H1 (cell line): ENCODE results near the gene SEMA5B. TPM values are rescaled to one million over a fixed set of nuclear protein-coding genes. Genes with fewer than 3 reads are reported as not detected.
A peak's percentile ranks its signal among the peaks of the same experiment; 100 is the strongest.

Source experiments
- CTCF ChIA-PET: fragments of 300-600 bp; sonication (Branson Sonifier 250); formaldehyde crosslinking; loops from one replicate; lab custom pipeline; 2021; ENCODE audit not compliant: partially characterized antibody; lab: Charles Lee
- POLR2A ChIA-PET: fragments of 300-600 bp; sonication (Branson Sonifier 250); formaldehyde crosslinking; loops from one replicate; lab custom pipeline; 2021; ENCODE audit warnings: inconsistent platforms; ENCODE audit not compliant: partially characterized antibody; lab: Charles Lee
- DNase-seq, 2 experiments: peaks; one replicate each; pipeline versions ENCODE4 v3.0.0 to v3.0.0-alpha.2; 2010 to 2022; ENCODE audit warnings: low spot score in 2 of 2, low read depth in 1 of 2, mixed read lengths in 1 of 2
- FAIRE-seq: peaks from 2 replicates; lab custom pipeline; 2011; peaks lifted over from hg19 to GRCh38; lab: Jason Lieb, UNC
- H2AFZ ChIP-seq: 2 replicates; pipeline ENCODE4 v1.8.1; 2012; ENCODE audit warnings: low read length, inconsistent platforms
- H2AK5ac ChIP-seq: 2 replicates; pipeline ENCODE4 v1.6.1; 2013; ENCODE audit warnings: low read depth, low read length
- H2BK120ac ChIP-seq: replicated peaks from 2 replicates; pipeline ENCODE3; 2013; ENCODE audit warnings: low read depth, low read length, inconsistent platforms
- H2BK12ac ChIP-seq: 2 replicates; pipeline ENCODE4 v1.6.1; 2013; ENCODE audit warnings: low read depth, low read length
- H2BK15ac ChIP-seq: 2 replicates; pipeline ENCODE4 v1.6.1; 2013; ENCODE audit warnings: low read length
- H2BK20ac ChIP-seq: 2 replicates; pipeline ENCODE4 v1.6.1; 2013; ENCODE audit warnings: low read length
- H2BK5ac ChIP-seq: 2 replicates; pipeline ENCODE4 v1.6.1; 2013; ENCODE audit warnings: low read depth, low read length
- H3K14ac ChIP-seq: 2 replicates; pipeline ENCODE4 v1.6.1; 2013; ENCODE audit warnings: inconsistent platforms; ENCODE audit not compliant: insufficient read length
- H3K18ac ChIP-seq: 2 replicates; pipeline ENCODE4 v1.6.1; 2013; ENCODE audit warnings: low read length; ENCODE audit errors: extremely low read depth
- H3K23ac ChIP-seq: 2 replicates; pipeline ENCODE4 v1.6.1; 2013; ENCODE audit warnings: inconsistent platforms; ENCODE audit not compliant: insufficient read length
- H3K23me2 ChIP-seq: 2 replicates; pipeline ENCODE4 v1.6.1; 2013; ENCODE audit warnings: low read depth, low read length
- H3K27ac ChIP-seq: 2 replicates; pipeline ENCODE4 v1.6.1; 2011; ENCODE audit warnings: low read depth, low read length, inconsistent platforms
- H3K27me3 ChIP-seq, 4 experiments: replicated peaks in 1 of 4; 1 replicate in 1 of 4; 2 replicates in 3 of 4; pipeline versions ENCODE4 v1.6.1 to v1.8.1; 2011 to 2013; ENCODE audit warnings: low read length in 3 of 4, mild to moderate bottlenecking in 3 of 4, inconsistent platforms in 2 of 4, mixed read lengths in 2 of 4, moderate library complexity in 1 of 4; ENCODE audit not compliant: control insufficient read depth in 3 of 4, insufficient read depth in 3 of 4; ENCODE audit errors: extremely low read depth in 1 of 4
- H3K36me3 ChIP-seq, 4 experiments: 2 replicates each; pipeline versions ENCODE4 v1.6.1 to v1.8.1; 2011 to 2013; ENCODE audit warnings: mild to moderate bottlenecking in 4 of 4, low read length in 3 of 4, moderate library complexity in 2 of 4, control low read depth in 1 of 4, inconsistent platforms in 1 of 4; ENCODE audit not compliant: insufficient read depth in 4 of 4, control insufficient read depth in 2 of 4
- H3K4ac ChIP-seq: replicated peaks from 2 replicates; pipeline ENCODE3; 2013; ENCODE audit warnings: low read length, low read depth, mixed read lengths, inconsistent platforms; ENCODE audit not compliant: insufficient read length
- H3K4me1 ChIP-seq, 4 experiments: replicated peaks in 1 of 4; 1 replicate in 1 of 4; 2 replicates in 3 of 4; pipeline versions ENCODE4 v1.6.1 to v1.8.1; 2011 to 2013; ENCODE audit warnings: low read length in 3 of 4, inconsistent platforms in 2 of 4, mixed read lengths in 1 of 4; ENCODE audit not compliant: insufficient read depth in 4 of 4, control insufficient read depth in 3 of 4
- H3K4me2 ChIP-seq, 2 experiments: 2 replicates each; pipeline versions ENCODE4 v1.6.1 to v1.8.1; 2011 to 2013; ENCODE audit warnings: low read depth in 2 of 2, low read length in 2 of 2, control low read depth in 1 of 2, inconsistent platforms in 1 of 2, mild to moderate bottlenecking in 1 of 2; ENCODE audit not compliant: insufficient read depth in 1 of 2
- H3K4me3 ChIP-seq, 4 experiments: fragments of 200-600, 300-600 bp in 1 of 4; sonication (generic), shearing (Covaris generic), sonication (Bioruptor Twin) in 1 of 4; 2 replicates each; pipeline versions ENCODE4 v1.5.1 to v1.8.1; 2011 to 2016; ENCODE audit warnings: low read length in 4 of 4, low read depth in 3 of 4, control low read depth in 2 of 4, inconsistent platforms in 2 of 4, mild to moderate bottlenecking in 2 of 4, mixed read lengths in 1 of 4, moderate library complexity in 1 of 4; ENCODE audit not compliant: insufficient read depth in 2 of 4; ENCODE audit errors: extremely low read depth in 1 of 4
- H3K56ac ChIP-seq: replicated peaks from 2 replicates; pipeline ENCODE3; 2013; ENCODE audit warnings: low read depth, mild to moderate bottlenecking, mixed read lengths, low read length, inconsistent platforms; ENCODE audit not compliant: insufficient read length
- H3K79me1 ChIP-seq: 2 replicates; pipeline ENCODE4 v1.6.1; 2013; ENCODE audit warnings: low read depth, low read length, control low read depth
- H3K79me2 ChIP-seq, 2 experiments: 2 replicates each; pipeline versions ENCODE4 v1.6.1 to v1.8.1; 2012 to 2013; ENCODE audit warnings: low read length in 2 of 2, mild to moderate bottlenecking in 2 of 2, inconsistent platforms in 1 of 2; ENCODE audit not compliant: insufficient read depth in 2 of 2, control insufficient read depth in 1 of 2
- H3K9ac ChIP-seq, 4 experiments: replicated peaks in 1 of 4; 1 replicate in 1 of 4; 2 replicates in 3 of 4; pipeline versions ENCODE4 v1.6.1 to v1.8.1; 2011 to 2013; ENCODE audit warnings: low read depth in 3 of 4, low read length in 3 of 4, control low read depth in 2 of 4, mild to moderate bottlenecking in 2 of 4, moderate library complexity in 2 of 4, inconsistent platforms in 1 of 4; ENCODE audit errors: extremely low read depth in 1 of 4
- H3K9me3 ChIP-seq, 2 experiments: 2 replicates each; pipeline versions ENCODE4 v1.6.1 to v1.8.1; 2012 to 2013; ENCODE audit warnings: mild to moderate bottlenecking in 2 of 2, moderate library complexity in 2 of 2, control low read depth in 1 of 2, inconsistent platforms in 1 of 2, low read depth in 1 of 2, low read length in 1 of 2, mixed read lengths in 1 of 2; ENCODE audit not compliant: insufficient read depth in 2 of 2
- H4K20me1 ChIP-seq, 2 experiments: replicated peaks in 1 of 2; 2 replicates each; pipeline versions ENCODE3 to v1.8.1; 2011 to 2013; ENCODE audit warnings: inconsistent platforms in 2 of 2, low read length in 2 of 2, mild to moderate bottlenecking in 1 of 2; ENCODE audit not compliant: insufficient read depth in 2 of 2, control insufficient read depth in 1 of 2
- H4K5ac ChIP-seq: 2 replicates; pipeline ENCODE4 v1.6.1; 2013; ENCODE audit warnings: low read length, low read depth, mixed read lengths, inconsistent platforms; ENCODE audit not compliant: insufficient read length
- H4K8ac ChIP-seq: 2 replicates; pipeline ENCODE4 v1.8.0; 2013; ENCODE audit warnings: mild to moderate bottlenecking, moderate library complexity, low read length, inconsistent platforms; ENCODE audit not compliant: insufficient read depth; ENCODE audit errors: extremely low read depth
- H4K91ac ChIP-seq: replicated peaks from 2 replicates; pipeline ENCODE3; 2013; ENCODE audit warnings: low read length, mixed read lengths, inconsistent platforms; ENCODE audit not compliant: insufficient read length
- SAP30 ChIP-seq: fragments of 300-600 bp; sonication (generic); IDR thresholded peaks from 2 replicates; pipeline ENCODE4 v1.7.1; 2012; ENCODE audit warnings: low read length, moderate library complexity, mild to moderate bottlenecking, inconsistent platforms; ENCODE audit not compliant: insufficient read depth, insufficient replicate concordance
- SRF ChIP-seq: IDR thresholded peaks from 2 replicates; pipeline ENCODE4 v1.6.1; 2011; ENCODE audit warnings: mild to moderate bottlenecking, low read depth, low read length, moderate library complexity
- TAF7 ChIP-seq: optimal IDR thresholded peaks from 2 replicates; pipeline ENCODE3; 2011; ENCODE audit warnings: low read depth, mild to moderate bottlenecking, inconsistent platforms, low read length, moderate library complexity, borderline replicate concordance
- WGBS, 2 experiments: shearing (Covaris generic) in 1 of 2; methylation state at CpG; one replicate each; pipeline versions ENCODE4 v1.1.6 to v1.1.7; 2013 to 2015; ENCODE audit warnings: low lambda C conversion rate in 2 of 2, mixed read lengths in 2 of 2, inconsistent platforms in 1 of 2, low coverage in 1 of 2, missing lambda C conversion rate in 1 of 2; ENCODE audit not compliant: insufficient replicate concordance in 2 of 2, insufficient coverage in 1 of 2, insufficient read length in 1 of 2; ENCODE audit errors: extremely low coverage in 1 of 2, missing lambda C conversion rate in 1 of 2; 5-methylcytosine and 5-hydroxymethylcytosine counted together
- polyA plus RNA-seq, 7 experiments: library from polyadenylated mRNA; depleted of rRNA in 3 of 7; stranded (reverse) in 5 of 7; unstranded in 2 of 7; fragments of >200 nt in 5 of 7; fragments of 200-250 nt in 2 of 7; gene quantifications; 1 replicate in 5 of 7; 2 replicates in 1 of 7; 4 replicates in 1 of 7; pipeline versions ENCODE4 v1.2.1 to v1.2.3, GENCODE V29; 2011 to 2013; ENCODE audit warnings: missing spikeins in 2 of 7, mixed read lengths in 2 of 7
- total RNA-seq: library from RNA; stranded (reverse); fragmentation: NEBNext Ultra II Directional; extraction: Animal tissue kit (Norgen Biotek cat#: 25700); gene quantifications from 2 replicates; pipeline ENCODE4 v1.2.1, GENCODE V29; 2021

The SEMA5B gene
- total and polyA plus RNA-seq, 2 of the 8 experiments (the other 6 are each of a cell fraction or from before 2014, with no cell fraction given), result 13.1 to 22.4 TPM

DNA sequence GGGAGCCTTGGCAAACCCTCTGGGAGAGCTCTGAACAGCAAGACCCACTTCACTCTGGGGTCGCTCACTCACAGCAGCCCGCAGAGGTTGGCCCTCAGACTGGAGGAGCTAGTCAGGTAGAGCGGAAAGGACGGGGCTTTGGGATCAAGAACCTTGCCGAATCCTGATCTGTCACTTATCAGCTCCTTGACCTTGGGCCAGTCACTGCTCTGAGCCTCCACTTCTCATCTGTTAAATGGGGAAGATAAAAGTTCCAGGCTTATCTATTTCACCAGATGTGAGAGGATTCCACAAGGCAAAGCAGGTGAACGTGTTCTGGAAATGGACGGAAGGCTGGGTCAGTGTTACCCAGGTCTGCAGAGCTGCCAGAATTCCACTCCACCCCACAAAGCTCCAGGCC lies 29.4 kb downstream of the SEMA5B start:
- no peaks in the 10 kb centered on the region for H3K23me2 ChIP-seq
- H3K18ac ChIP-seq, result no peak overlapping the region
- H2AK5ac ChIP-seq, result no peak overlapping the region
- 0 out of 2 replicates have a peak overlapping the region, but pooled peaks have one; percentile 1 for H4K8ac ChIP-seq
- TF ChIP-seq SRF (no peak), SAP30 (no peak), TAF7 (no peak)
- no peak overlapping the region for H2BK5ac ChIP-seq
- no peak overlapping the region for H2BK120ac ChIP-seq
- H4K20me1 ChIP-seq, result peaks cover 0 to 6% of the 10 kb centered on the region in 2 experiments
- no peak for FAIRE-seq
- H2AFZ ChIP-seq, result no peak overlapping the region
- 0 out of 4 replicates have a peak, but pooled peaks cover 0 to 4% of the 10 kb centered on the region in 2 experiments for H3K79me2 ChIP-seq
- H3K23ac ChIP-seq, result no peak overlapping the region
- H3K9ac ChIP-seq, result no peak overlapping the region
- H3K4me3 ChIP-seq, result no peak overlapping the region
- H4K5ac ChIP-seq, result no peak overlapping the region
- no peak for DNase-seq
- H3K79me1 ChIP-seq, result peaks cover 5% of the 10 kb centered on the region; the same call in 1 of the 2 replicates
- H3K14ac ChIP-seq, result no peak overlapping the region
- H4K91ac ChIP-seq, result no peak overlapping the region
- WGBS, 2 experiments, result 93% methylated on average over 7 of the region's 7 CpGs; no CpG with 5 or more reads in 1 of the 2 experiments
- ChIA-PET POLR2A (interaction anchor here (1.0 to 1.8 kb wide), 7 partner anchors 11 to 73 kb away, joined by 3 to 5 read pairs (median 3); no protein-coding TSS in a partner anchor), CTCF (interaction anchor here (1.0 to 2.9 kb wide), 8 partner anchors 10 to 55 kb away, joined by 3 to 15 read pairs (median 4); partner anchors contain the start of gene SEMA5B)
- H3K27me3 ChIP-seq, result peaks cover 0 to 2% (median 0%) of the 10 kb centered on the region in 4 experiments; a peak in 2 of 7 replicates
- H2BK15ac ChIP-seq, result no peak overlapping the region
- no peak overlapping the region for H3K4me2 ChIP-seq
- H2BK20ac ChIP-seq, result no peak overlapping the region
- peaks cover 4 to 20% (median 15%) of the 10 kb centered on the region in 4 experiments for H3K4me1 ChIP-seq
- no peaks in the 10 kb centered on the region for H3K9me3 ChIP-seq
- H3K36me3 ChIP-seq, result no peaks in the 10 kb centered on the region
- H2BK12ac ChIP-seq, result no peak overlapping the region
- no peak overlapping the region for H3K56ac ChIP-seq
- H3K4ac ChIP-seq, result no peak overlapping the region
- no peak overlapping the region for H3K27ac ChIP-seq
